ENCODE measurements around the gene TSPAN2.

The TSPAN2 gene

DNA sequence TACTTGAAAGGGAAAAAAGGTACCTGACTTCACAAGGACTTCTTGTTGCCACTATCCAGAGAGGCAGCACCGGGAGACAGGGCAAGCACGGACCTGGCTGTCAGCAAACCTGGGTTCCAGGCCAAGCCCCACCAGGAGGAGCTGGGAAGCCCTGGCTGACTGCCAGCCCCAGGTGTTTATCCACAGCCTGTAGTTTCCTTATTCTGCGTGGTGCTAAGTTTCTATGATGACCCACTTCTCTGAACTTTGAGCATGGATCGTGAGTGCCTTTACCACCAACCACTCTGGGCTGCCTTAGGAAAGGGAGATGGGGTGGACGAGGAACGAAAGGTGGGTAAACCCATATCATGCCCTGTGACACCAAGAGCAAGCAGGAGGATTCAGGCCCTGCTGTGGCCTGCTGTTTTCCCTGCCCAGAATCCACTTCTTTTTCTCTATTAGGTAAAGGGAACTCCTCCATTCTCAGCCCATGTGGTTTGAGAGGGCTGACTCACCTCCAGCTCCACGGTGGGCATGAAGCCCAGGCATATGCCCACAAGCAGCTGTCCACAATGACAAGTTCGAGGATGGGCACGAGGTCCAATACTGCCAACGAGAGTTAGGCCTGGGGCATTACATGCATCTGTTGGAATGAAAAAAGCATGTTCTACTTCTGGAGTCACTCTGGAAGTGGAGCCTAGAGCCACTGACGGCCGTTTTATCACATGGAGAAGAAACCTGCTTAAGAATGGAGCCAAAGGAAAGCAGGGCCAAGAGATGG lies 20.3 kb downstream of the TSPAN2 start:
- no peak for DNase-seq (ENCODE audit: low spot score)
- TF ChIP-seq CTCF (IDR thresholded peaks at IDR 0.05; ENCODE audit: extremely low read depth, missing control alignments) = no peak

DNA sequence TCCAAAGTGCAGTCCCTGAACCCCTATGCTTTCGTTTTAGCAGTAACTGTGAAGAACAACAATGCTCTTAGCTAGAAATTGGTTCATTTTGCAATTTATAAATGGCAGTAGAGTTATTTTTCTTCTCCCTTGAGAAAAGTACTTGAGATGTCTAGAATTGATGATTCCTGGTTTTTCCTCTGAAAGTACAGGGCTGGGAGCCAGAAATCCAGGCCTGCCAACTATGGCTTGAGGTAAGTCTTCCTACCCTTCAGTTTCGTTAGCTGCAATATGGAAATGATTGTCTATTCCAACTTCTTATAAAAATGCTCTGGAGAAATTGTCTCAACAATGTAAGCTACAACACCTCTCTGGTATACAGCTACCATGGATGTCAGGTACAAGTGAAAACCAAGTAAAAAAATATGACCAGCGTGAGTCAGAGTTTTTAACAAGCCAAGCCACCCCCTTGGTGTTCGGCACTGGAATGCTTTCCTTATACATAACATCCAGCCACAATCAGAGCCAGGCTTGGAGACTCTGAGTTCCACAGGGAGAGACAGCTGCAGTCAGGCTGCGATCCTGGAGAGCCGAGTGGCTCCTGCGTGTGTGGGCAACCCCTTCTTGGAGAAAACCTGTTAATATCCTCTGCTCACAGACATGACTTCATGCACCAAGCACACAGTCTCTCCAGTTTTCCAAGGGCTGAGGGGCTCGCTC lies 22.0 kb downstream of the TSPAN2 start:
- no peak for TF ChIP-seq CTCF (IDR thresholded peaks at IDR 0.05; ENCODE audit: extremely low read depth, missing control alignments)
- no peak for DNase-seq (ENCODE audit: low spot score)

DNA sequence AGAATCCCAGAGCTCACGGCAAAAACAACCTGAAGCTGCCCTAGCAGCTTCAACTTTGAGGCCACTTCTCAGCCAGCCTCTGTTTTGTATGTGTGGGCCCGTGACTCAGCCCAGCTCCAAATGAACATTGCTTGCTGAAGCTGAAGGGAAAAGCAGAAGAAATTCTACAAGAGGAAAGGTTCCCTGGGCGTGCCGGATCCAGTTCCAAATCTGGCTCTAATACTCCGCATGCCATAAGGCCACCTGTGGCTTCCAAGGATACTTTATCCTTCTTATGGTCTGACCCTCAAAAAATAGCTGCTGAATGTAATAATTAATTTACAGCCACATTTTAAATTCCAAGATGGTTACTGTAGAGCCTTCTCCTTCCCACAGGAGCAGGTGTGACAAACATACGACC lies 24.3 kb downstream of the TSPAN2 start:
- no peak for TF ChIP-seq CTCF (IDR thresholded peaks at IDR 0.05; ENCODE audit: extremely low read depth, missing control alignments)
- no peak for DNase-seq (ENCODE audit: low spot score)

- TF ChIP-seq CTCF (IDR thresholded peaks at IDR 0.05; ENCODE audit: extremely low read depth, missing control alignments) = no peak
Measured at GRCh38 chr1:115064461-115064860, 24.8 kb downstream of the TSPAN2 start.

DNA sequence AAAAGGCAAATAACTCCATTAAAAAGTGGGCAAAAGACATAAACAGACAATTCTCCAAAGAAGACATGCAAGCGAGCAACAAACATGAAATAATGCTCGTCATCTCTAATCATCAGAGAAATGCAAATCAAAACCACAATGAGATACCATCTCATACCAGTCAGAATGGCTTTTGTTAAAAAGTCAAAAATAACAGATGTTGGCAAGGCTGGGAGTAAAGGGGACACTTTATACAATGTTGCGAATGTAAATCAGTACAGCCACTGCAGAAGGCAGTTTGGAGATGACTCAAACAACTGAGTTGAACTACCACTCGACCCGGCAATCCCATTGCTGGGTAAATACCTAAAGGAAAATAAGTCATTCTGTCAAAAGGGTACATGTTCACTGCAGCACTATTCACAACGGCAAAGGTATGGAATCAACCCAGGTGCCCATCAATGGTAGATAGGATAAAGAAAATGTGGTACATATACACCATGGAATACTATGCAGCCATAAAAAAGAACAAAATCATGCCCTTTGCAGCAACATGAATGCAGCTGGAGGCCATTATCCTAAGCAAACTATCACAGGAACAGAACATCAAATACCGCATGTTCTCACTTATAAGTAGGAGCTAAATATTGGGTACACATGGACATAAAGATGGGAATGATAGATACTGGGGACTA lies 25.9 kb downstream of the TSPAN2 start:
- TF ChIP-seq CTCF (IDR thresholded peaks at IDR 0.05; ENCODE audit: extremely low read depth, missing control alignments) = no peak
- no peak for DNase-seq (ENCODE audit: low spot score)

More at GRCh38 chr1:115064461-115064860, 24.8 kb downstream of the TSPAN2 start:
- no peak for DNase-seq (ENCODE audit: low spot score)

- no peak for TF ChIP-seq CTCF (IDR thresholded peaks at IDR 0.05; ENCODE audit: extremely low read depth, missing control alignments)
- no peak for DNase-seq (ENCODE audit: low spot score)
Measured at GRCh38 chr1:115062542-115063004, 26.7 kb downstream of the TSPAN2 start.

DNA sequence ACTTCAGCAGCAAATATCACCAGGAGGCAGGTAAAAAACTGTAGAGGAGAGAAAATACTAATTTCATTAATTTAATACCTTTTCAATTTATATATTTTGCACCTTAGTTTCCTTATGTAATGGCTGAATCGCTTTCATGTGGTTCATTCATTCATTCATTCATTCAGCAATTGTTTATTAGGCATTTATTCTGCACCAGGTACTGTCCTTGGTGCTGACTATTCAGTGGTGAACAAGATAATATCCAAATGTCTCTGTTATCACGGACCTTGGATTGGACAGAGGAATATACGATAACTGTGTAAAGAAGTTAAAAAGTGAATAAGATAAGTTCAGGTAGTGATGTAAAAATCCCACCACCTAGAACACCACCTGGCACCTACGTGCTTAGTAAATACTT lies 28.8 kb downstream of the TSPAN2 start:
- TF ChIP-seq CTCF (IDR thresholded peaks at IDR 0.05; ENCODE audit: extremely low read depth, missing control alignments) = no peak
- no peak for DNase-seq (ENCODE audit: low spot score)
